HFFc6 (cell line): Measurements from ENCODE around the gene NUDT7. TPM values are rescaled to one million over a fixed set of nuclear protein-coding genes. Genes with fewer than 3 reads are reported as not detected.

Source experiments
- DNase-seq: peaks from one replicate; pipeline ENCODE4 v3.0.0-alpha.2; 2018
- H3K27ac Mint-ChIP-seq: 2 replicates; pipeline ENCODE4 v1.8.0; 2020; ENCODE audit warnings: mild to moderate bottlenecking, mixed read lengths
- H3K27me3 Mint-ChIP-seq: 2 replicates; pipeline ENCODE4 v1.8.0; 2021; ENCODE audit warnings: mild to moderate bottlenecking, moderate library complexity, mixed read lengths; ENCODE audit not compliant: insufficient read depth
- H3K36me3 Mint-ChIP-seq: 2 replicates; pipeline ENCODE4 v1.8.0; 2021; ENCODE audit warnings: low read depth, mixed read lengths
- H3K4me1 Mint-ChIP-seq: 2 replicates; pipeline ENCODE4 v1.8.0; 2020; ENCODE audit warnings: low read depth, mixed read lengths
- H3K4me3 Mint-ChIP-seq: 2 replicates; pipeline ENCODE4 v1.8.0; 2020; ENCODE audit warnings: mild to moderate bottlenecking, moderate library complexity, mixed read lengths
- H3K9me3 Mint-ChIP-seq: 2 replicates; pipeline ENCODE4 v1.8.0; 2020; ENCODE audit warnings: mild to moderate bottlenecking, mixed read lengths
- CTCF ChIP-seq: fragments of 200-600 bp; sonication (generic); IDR thresholded peaks from 2 replicates; pipeline ENCODE4 v1.5.0; 2021; ENCODE audit warnings: antibody characterized with exemption, mild to moderate bottlenecking
- total RNA-seq, 6 experiments: library from RNA; stranded (reverse); fragmentation: NEBNext Ultra II Directional; extraction: Animal tissue kit (Norgen Biotek cat#: 25700); gene quantifications; 2 replicates in 1 of 6; 3 replicates in 5 of 6; pipeline ENCODE4 v1.2.3, GENCODE V29; 2021

Gene NUDT7
- total RNA-seq, 6 experiments from 2014 or later, result 0.85 to 1.9 (median 1.1) TPM

DNA sequence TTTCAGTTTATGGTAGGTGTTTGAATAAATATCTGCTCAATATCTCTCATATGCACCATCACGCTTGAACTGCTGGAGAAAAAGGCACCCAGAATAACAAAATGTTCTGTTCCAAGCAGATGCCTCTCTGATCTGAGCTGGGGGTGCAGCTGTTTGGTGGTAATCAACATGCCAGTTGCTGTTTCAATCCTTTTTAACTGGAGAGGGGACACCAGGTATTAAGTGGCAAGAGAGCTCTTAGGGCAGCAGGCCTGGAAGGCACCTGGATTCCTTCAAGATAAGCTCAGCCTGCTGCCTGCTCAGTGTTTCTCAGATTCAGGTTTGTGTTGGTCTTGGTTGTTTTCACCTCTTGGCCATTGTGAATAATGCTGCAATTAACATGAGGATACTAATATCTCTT is 38.9 kb downstream of the NUDT7 start:
- Mint-ChIP-seq H3K4me3 (no peak overlapping the region), H3K9me3 (peaks cover 59% of the 10 kb centered on the region), H3K4me1 (no peaks in the 10 kb centered on the region), H3K27me3 (peaks cover 3% of the 10 kb centered on the region; the same call in 1 of the 2 replicates), H3K27ac (no peak overlapping the region), H3K36me3 (no peaks in the 10 kb centered on the region)
- DNase-seq, result no peak
- TF ChIP-seq CTCF, result no peak

GRCh38 chr16:77762262-77762661 is 39.9 kb downstream of the NUDT7 start:
- TF ChIP-seq CTCF, result no peak
- H3K27ac Mint-ChIP-seq, result no peak overlapping the region
- H3K27me3 Mint-ChIP-seq, result peaks cover 3% of the 10 kb centered on the region; the same call in 1 of the 2 replicates
- DNase-seq, result no peak
- no peak overlapping the region for H3K4me3 Mint-ChIP-seq
- H3K36me3 Mint-ChIP-seq, result no peaks in the 10 kb centered on the region
- H3K4me1 Mint-ChIP-seq, result no peaks in the 10 kb centered on the region
- peaks cover 60% of the 10 kb centered on the region for H3K9me3 Mint-ChIP-seq

GRCh38 chr16:77763994-77764393 is 41.7 kb downstream of the NUDT7 start:
- TF ChIP-seq CTCF, result no peak
- H3K27ac Mint-ChIP-seq, result no peak overlapping the region
- peaks cover 57% of the 10 kb centered on the region for H3K9me3 Mint-ChIP-seq
- no peaks in the 10 kb centered on the region for H3K4me1 Mint-ChIP-seq
- no peak overlapping the region for H3K4me3 Mint-ChIP-seq
- peaks cover 3% of the 10 kb centered on the region; the same call in 1 of the 2 replicates for H3K27me3 Mint-ChIP-seq
- H3K36me3 Mint-ChIP-seq, result no peaks in the 10 kb centered on the region
- DNase-seq, result no peak

DNA sequence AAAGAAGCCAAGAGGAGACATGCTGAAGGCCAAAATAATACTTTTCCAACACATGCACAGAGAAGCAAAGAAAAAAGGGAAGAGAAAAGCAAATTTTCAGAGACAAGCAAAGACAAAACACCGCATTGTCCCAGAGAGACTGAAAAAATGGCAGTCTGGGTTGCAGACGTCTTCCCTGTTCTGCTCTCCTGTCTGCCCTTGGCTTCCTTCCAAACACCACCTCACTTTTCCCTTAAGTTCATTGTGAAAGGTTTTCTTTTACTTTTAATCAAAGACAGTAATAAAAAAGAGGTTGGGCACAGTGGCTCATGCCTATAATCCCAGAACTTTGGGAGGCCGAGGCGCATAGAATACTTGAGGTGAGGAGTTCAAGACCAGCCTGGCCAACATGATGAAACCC is 44.9 kb downstream of the NUDT7 start:
- H3K27me3 Mint-ChIP-seq, result peaks cover 3% of the 10 kb centered on the region; the same call in 1 of the 2 replicates
- H3K27ac Mint-ChIP-seq, result no peak overlapping the region

GRCh38 chr16:77767826-77768225 is 45.5 kb downstream of the NUDT7 start:
- H3K9me3 Mint-ChIP-seq, result peaks cover 44% of the 10 kb centered on the region
- no peaks in the 10 kb centered on the region for H3K36me3 Mint-ChIP-seq
- DNase-seq, result no peak
- no peaks in the 10 kb centered on the region for H3K4me1 Mint-ChIP-seq
- no peak for TF ChIP-seq CTCF
- H3K27ac Mint-ChIP-seq, result no peak overlapping the region
- peaks cover 3% of the 10 kb centered on the region; the same call in 1 of the 2 replicates for H3K27me3 Mint-ChIP-seq
- no peak overlapping the region for H3K4me3 Mint-ChIP-seq

More for the DNA sequence above, 44.9 kb downstream of the NUDT7 start:
- Mint-ChIP-seq H3K9me3 (peaks cover 46% of the 10 kb centered on the region), H3K36me3 (no peaks in the 10 kb centered on the region), H3K4me1 (no peaks in the 10 kb centered on the region), H3K4me3 (no peak overlapping the region)
- no peak for DNase-seq
- TF ChIP-seq CTCF, result no peak
